Cerebellar nuclear complex (tissue), 1 donor: ENCODE measurements around the gene HNRNPM.

Experiments used
- DNase-seq, 2 experiments: peaks; one replicate each; lab custom pipeline; 2025; lab: John Stamatoyannopoulos, UW

HNRNPM gene

DNA sequence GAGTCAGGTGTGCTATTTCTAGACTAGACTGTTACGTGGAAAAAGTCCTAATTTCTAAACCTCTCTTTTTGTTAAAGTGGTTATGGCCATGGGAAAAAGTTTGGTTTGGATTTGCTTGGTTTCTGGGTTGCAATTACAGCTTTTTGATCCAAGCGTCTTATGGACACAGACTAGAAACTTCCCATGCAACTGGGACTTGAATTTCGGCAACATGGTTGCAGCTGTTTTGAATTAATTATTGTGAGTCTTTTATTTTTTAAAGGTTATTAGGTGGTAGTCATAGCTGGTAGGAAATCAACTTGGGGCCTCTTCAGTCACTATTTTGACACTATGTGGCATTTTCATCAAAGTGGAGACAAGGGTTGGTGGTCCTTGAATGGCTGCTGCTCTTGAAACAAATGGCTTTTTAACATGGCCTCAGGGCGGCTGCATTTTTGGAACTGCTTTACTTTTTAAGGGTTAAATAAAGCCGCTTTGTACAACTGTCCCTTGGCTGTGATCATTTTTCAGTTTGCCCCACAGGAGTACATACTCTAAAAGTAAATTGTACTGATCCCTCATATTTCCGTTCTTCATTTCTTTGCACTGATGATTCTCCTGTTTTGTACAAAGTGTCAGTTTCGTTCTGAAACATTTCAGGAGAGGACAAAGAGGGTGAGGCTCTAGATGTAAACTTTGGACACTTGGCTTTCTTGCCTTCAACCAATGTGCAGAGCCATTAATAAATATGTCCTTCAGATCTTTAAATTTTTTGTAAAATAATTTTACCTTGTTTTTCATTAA, 15.9 kb downstream of the HNRNPM start:
- no peak for DNase-seq

DNA sequence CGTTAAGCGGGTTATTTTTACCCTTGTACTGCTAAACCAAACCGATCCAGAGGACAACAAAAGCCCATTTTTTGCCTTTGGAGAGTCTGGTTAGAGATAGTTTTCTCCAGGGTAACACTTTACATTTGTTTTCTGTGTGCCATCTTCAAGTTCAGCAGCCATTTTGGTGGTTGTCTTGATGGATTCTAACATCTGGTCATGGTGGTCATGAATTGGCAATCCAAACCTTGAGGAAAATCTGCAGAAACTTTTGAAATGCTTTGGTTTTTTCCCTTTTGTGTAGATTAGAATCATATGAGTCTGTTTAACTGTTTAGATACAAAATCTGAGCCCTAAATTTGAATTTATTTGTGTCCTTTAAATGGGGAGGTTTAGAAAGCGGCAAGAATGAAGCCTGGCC, 16.6 kb downstream of the HNRNPM start:
- no peak for DNase-seq

DNA sequence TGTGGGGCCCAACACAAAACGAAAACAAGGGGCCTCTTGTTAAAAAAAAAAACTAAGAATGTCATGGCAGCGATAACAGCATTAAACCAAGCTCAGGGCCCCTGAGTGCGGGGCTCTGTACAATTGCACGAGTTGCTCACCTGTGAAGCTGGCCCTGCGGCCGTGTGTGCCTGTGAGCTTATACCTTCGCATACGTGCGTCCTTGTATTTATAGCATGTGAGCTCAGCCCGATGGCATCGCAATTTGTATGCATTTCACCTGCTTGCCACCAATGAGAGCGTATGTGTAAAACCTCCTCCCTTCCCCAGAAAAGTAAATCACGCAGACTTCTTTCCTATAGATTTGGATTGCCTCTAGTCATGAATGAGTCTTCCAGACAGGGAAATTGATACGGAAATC, 17.1 kb downstream of the HNRNPM start:
- no peak for DNase-seq

DNA sequence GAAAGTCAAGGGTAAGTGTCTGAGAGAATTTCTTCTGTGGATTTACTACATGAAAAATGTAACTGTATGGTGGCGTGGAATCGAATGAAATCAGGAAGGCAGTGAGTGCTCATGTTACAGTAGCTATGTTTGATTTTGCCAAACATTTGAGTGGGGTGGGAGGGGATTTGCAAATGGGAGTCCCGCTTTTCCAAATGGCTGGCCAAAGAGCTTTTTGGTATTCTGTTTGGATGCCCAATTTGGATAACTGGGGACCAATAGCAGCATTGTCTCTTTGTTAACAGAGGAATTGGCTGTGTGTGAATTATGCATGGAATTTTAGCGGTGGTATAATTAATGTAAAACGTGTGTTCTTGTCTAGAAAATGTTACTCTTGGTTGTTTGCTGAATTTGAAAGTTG, 17.8 kb downstream of the HNRNPM start:
- DNase-seq, result no peak

DNA sequence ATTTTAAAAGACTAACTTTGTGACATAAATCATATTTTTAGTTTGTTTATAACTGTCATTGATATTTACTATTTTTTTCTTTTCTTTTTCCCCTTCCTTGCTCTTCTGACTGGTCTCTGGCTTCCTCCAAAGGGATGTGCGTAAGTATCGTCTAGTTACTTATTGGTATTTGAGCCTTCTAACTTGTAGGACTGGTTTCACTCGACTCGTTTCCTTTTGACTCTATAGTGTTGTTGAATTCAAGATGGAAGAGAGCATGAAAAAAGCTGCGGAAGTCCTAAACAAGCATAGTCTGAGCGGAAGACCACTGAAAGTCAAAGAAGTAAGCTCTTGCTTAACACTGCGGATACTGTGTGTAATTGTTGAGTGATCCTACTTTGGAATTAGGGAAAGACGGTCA, 18.6 kb downstream of the HNRNPM start:
- no peak for DNase-seq

DNA sequence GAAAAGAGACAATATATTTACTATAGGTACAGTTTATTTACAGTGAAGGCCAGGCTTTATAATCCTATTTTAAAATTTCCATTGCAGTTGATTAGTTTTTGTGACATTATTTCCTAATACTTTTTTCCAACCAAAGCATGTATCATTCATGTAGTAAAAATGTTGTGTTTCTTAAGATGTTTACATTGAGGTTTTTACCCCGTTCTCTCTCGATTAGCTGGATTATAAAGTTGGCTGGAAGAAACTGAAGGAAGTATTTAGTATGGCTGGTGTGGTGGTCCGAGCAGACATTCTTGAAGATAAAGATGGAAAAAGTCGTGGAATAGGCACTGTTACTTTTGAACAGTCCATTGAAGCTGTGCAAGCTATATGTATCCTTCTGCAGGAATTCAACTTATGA, 21.2 kb downstream of the HNRNPM start:
- no peak for DNase-seq

DNA sequence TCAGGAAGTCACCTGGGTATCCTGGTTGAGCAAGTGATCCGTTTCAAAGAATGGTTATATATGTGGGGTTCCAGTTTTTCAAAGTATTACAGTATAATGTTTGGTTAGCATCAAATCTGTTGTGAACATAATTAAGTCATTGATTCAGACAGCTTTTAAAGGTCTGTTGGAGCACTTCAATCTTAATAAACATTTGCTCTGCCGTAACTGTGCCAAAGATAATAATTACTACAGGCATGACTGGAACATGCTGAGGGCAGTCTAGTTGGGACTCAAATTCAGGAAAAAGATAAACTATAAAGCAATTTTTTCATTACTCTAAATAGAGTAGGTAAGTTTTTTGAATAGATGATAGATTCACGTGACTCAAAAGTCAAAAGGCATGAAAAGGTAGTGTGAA, 23.3 kb downstream of the HNRNPM start:
- no peak for DNase-seq

DNA sequence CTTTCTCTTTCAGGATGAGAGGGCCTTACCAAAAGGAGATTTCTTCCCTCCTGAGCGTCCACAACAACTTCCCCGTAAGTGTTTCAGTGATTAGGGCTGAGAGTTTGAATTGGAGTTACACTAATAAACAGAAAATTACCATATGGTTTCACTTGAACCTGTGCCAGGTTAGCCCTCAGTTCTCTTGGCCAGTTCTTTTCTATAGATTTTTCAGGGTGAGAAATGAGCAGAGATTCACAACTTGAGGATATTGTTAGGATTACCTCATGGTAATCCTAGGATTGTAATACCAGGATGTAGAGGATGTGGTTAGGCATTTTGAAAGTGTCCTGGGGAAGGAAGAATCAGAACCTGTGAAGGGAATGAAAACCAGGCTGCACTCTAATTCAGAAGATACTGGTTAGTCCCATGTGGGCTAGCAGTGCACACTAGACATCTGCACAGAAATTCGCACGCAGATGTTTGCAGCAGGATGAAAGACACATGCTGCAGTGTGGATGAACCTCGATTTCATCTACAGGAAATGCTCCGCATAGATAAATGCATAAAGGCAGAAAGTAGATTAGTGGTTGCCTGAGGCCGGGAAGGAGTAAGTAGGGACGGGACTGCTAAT, 24.1 kb downstream of the HNRNPM start:
- DNase-seq, result no peak

DNA sequence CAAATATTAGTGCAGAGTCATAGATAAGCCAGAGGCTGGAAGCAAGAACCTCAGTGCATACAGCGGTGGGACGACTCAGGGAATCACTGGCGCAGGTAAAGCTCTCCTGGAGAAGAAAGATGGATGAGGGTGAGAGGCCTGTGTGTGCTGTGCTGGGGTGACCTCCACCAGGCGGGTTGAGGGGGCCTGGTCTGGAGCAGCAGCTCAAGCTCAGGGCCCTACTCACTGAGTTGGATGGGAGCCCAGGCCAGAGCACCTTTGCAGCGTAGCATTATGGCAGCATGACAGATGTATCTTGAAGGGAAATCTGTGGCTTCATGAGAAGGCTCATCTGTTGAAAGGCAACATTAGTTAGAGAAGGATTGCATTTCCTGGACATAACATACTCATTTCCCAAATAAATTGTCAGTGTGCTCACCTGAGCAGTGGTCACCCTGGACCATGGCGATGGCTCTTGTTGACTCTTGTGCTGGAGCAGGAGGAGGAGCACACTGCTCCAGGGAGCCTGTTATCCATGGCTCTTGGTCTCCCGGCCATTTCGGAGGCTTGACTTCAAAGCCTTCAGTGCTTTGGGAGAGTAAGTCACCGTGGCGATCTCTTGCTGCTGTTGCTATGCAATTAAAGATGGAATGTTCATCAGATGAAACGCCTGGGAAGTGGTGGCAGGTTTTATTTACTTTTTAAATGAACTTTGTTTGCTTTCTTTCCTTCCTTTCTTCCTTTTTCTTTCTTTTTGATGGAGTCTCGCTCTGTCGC, 25.0 kb downstream of the HNRNPM start:
- DNase-seq, result no peak

DNA sequence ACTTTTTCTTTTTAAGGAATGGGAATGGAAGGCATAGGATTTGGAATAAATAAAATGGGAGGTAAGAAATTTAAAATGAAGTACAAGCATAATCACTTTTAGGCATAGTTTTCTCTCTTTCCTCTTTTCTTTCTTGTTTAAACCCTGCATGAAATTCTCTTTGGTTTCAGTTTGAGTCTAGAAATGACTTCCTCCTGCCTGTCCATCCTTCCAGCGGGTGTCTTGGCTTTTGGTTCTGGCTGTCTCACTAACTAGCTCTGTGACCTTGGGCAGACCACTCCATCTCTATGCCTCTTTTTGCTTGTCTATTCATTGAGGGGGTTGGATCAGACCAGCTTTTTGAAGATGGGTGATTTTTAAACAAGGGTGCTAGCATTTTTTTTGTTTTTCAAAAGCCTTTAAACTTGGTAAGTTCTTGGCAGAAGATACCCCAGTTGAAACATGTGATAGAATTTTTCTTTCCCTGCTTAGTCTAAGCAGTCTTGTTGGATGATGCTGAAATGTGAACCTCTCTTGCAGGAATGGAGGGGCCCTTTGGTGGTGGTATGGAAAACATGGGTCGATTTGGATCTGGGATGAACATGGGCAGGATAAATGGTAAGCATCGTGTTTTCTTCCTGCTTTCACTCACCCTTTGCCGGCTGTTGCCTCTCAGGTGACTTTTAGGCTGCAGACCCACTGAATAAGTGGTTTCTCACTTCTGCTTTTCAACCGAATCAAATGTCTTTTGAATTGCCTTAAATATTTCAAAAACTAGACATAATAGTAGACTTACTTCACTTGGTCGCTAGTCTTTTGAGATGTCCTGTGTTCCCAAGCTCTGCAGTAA, 29.1 kb downstream of the HNRNPM start:
- no peak for DNase-seq

DNA sequence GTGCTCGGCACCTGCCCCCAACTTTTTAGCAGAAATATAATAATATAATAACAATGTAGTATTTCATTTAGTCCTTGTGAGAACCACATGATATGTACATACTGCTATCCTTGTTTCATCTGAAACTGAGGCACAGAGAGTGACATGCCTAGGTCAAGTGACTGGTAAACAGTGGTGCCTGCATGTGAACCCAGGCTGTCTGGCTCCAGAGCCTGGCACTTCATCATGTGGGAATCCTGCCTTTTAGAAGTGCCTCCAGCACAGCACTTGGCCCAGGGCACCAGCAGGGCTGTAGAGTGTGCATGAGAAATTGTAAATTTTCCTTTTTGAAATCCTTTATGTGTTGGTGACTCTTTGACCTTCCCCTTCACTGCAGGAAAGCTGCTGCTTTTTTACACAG, 30.2 kb downstream of the HNRNPM start:
- DNase-seq, result no peak

DNA sequence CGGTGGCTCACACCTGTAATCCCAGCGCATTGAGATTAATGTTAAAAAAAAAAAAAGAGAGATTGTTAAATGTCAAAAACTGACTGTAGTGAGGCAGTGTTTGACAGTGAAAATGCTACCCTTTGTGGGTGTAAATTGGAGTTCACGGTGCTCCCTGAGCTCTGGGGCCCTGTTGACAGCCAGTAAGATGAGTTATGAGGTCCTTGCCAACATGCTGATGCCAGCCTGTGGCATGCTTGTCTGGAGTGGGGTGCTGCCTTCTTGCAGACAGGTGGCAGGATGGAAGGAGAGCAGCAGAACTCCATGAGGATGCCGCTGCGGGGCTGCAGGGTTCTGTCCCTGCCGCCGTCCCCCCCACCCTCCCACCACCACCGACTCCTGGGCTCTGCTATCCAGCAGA, 31.7 kb downstream of the HNRNPM start:
- DNase-seq, result peak in 1 of 2 experiments; percentile 33

DNA sequence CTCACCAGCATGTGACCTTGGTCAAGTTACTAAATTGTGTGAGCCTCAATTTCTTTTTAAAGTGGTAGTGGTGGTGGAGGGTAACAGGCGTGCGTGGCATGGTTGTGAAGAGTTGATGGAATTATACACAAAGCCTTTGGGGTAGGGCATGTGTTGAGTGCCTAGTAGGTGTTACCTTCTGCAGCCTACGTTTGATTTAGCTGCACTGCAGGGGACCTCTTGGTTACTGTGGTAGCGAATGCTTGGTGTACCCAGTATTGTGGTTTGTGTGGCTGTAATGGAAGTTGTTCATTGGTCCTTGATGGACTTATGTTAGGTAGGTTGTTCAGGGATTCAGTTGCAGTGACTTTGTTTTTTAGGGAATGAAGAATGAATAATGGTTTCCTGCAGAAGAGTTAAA, 33.1 kb downstream of the HNRNPM start:
- DNase-seq, result no peak

DNA sequence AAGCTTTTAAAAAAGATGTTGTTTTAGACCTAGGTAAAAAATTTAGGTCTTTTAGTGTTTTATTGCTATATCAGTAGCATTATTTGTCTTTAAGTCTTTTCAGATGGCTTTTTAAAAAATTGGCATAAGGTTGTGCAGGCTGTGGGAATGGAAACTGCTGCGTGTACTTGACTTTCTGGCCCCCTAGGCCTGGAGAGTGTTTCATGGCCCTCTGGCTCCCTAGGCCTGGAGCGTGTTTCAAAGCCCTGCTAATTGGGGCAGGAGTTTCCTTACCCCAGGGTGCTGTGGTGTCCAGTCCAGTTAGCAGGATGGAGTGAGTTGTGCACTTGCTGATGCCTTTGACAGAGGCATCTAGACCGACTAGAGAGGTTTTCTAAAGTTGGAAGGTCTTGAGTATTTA, 33.8 kb downstream of the HNRNPM start:
- no peak for DNase-seq

DNA sequence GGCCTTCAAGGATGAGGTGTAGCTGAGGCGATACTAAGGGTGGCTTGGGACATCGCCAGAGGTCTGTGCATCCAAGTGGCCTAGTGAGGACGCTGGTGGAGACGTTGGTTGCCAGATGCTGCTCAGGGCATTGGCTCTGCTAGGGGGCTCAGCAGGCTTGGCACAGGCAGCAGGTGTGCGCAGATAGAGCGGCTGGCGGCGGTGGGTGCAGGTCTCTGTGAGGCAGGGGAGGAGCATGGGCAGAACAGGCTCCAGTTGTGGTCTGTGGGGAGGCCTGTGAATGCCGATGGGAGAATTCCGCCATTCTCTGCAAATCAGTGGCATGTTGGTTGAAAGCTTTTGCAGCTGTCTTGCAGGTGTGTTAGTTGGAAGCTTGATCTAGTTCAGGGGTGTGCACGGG, 36.4 kb downstream of the HNRNPM start:
- DNase-seq, result no peak

DNA sequence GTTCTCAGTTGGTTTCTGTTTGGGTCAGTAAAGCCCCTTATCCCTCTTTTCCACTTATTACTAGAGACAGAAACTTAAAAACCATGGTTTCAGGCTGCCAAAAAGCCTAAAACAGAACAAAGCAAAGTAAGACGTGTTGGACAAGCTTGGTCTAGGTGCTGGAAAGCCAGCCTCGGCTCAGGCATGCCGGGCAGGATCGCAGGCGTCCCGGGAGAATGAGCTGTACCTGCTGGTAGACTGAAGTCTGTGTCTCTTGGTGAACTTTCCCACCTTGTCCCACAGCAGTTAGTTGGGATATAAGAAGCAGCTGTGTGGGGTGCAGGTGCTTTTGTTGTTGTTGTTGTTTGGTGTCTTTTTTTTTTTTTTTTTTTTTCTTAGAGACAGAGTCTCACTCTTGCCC, 36.8 kb downstream of the HNRNPM start:
- no peak for DNase-seq

DNA sequence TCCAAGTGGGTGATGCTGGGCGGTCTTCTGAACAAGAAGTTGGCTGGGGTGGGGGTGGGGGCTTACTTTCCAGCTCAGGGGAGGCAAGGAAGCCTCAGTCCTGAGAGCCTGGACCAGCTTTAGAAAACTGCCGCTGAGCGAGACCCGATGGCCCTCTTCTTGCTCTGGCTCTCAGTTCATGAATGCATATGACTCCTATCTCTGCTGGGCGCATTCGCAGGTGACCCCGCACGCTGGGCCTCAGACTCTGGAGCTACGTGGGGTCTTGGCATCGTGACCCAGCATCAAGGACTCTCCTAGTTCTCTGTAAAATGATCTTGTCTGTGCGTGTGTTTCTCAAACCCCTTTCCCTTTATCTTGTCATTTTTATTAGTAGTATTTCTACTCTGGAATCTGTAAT, 37.9 kb downstream of the HNRNPM start:
- no peak for DNase-seq

DNA sequence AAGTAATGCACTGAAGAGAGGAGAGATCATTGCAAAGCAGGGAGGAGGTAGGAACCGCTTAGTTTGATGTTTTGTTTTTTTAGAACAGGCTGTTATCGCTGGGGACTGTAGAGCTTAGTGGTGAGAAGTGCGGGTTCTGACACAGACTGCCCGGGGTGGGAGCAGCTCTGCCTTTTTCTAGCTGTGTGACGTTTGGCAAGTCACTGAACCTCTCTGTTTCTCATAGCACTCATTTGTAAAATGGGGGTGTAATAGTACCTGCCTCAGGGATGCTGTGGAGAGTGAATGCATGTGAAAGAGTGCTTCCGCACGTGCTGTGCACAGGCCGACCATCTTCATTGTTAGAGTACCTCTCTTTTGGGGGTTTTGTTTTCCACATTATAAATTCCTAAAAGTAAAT, 38.4 kb downstream of the HNRNPM start:
- no peak for DNase-seq

DNA sequence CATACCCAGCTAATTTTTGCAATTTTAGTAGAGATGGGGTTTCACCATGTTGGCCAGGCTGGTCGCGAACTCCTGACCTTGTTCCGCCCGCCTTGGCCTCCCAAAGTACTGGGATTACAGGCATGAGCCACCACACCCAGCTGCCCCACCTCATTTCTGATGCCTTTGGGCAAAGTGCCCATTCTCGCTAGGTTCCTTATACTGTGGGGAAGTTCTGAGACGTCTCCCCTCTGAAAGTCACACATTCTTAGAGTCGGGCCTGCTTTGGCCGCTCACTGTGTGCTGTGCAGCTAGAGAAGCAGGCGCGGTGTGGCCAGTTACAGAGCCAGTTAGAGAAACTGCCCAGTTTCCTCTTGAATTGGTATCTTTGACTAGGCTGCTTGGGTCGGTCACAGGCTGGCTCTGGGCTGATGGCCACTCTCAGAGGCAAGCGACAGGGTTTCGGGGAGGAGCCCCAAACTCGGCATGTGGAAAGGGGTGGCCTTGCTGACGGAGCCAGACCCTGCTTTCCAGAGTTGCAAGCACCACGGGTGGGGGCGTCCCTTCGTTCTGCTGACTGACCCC, 39.6 kb downstream of the HNRNPM start:
- no peak for DNase-seq

DNA sequence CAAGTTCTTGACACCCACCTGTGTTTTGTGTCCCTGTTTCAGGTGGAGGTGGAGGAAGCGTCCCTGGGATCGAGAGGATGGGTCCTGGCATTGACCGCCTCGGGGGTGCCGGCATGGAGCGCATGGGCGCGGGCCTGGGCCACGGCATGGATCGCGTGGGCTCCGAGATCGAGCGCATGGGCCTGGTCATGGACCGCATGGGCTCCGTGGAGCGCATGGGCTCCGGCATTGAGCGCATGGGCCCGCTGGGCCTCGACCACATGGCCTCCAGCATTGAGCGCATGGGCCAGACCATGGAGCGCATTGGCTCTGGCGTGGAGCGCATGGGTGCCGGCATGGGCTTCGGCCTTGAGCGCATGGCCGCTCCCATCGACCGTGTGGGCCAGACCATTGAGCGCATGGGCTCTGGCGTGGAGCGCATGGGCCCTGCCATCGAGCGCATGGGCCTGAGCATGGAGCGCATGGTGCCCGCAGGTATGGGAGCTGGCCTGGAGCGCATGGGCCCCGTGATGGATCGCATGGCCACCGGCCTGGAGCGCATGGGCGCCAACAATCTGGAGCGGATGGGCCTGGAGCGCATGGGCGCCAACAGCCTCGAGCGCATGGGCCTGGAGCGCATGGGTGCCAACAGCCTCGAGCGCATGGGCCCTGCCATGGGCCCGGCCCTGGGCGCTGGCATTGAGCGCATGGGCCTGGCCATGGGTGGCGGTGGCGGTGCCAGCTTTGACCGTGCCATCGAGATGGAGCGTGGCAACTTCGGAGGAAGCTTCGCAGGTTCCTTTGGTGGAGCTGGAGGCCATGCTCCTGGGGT, 41.0 kb downstream of the HNRNPM start:
- DNase-seq, result no peak

DNA sequence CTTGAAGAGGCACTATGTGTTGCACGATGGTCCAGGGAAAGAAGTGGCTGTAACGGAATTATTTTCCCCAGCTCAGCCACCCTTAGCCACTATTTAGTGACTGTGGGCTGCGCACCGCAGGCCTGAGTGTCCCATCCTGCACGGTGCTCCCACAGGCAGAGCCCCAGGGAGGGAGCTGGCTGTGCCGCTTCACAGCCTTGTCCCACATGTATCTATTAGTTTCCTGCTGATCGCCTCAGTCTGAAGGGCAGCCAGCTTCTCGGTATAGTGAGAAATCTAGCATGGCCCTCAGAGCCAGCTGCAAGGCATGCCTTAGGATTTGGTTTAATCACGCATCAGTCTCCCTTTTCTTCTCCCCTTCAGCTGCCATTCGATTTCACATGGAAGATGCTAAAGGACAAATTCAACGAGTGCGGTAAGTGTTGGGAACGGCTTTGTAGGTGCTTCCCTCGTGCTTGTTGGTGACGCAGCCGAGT, 41.9 kb downstream of the HNRNPM start:
- DNase-seq, result no peak
